ENCODE results near the gene RC3H1. TPM values are rescaled to one million over a fixed set of nuclear protein-coding genes. Genes with fewer than 3 reads are reported as not detected.

RC3H1 gene
- total and polyA plus RNA-seq, 9 of the 15 experiments (the other 6 are each of a cell fraction or from before 2014, with no cell fraction given): 2.4 to 31.7 (median 12.4) TPM

DNA sequence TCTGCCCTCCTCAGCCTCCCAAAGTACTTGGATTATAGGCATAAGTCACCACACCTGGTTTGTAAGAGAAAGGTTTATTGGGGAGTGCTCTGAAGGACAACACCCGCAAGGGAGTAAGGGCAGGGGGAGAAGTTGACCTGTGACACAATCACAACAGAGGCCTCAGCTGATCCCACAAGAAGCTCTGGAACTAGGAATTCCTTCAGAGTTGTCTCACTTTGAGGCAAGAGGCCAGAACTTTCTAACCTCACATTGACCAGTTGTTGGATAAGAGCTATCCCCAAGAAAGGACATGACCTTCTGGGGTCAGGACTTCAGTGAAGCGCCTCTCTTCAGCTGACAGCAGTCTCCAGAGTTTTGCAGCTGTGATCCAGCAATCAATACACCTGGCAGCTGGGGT, 27.4 kb upstream of the RC3H1 start:
- ATAC-seq: no peak
- ChIA-PET CTCF (ENCODE audit: low intra/inter-chr PET ratio) (no interaction called here), POLR2A (interaction anchor here (0.6 to 2.1 kb wide), 5 partner anchors 9 to 181 kb away, joined by 3 to 8 read pairs (median 4); partner anchors contain the start of genes RC3H1 and ZBTB37)
- no peak for FAIRE-seq
- no peaks in the 10 kb centered on the region for H3K9me1 ChIP-seq (ENCODE audit: control insufficient read depth, insufficient read depth, low read length)
- H3K27me3 ChIP-seq (ENCODE audit: control insufficient read depth in 2 of 2, insufficient read depth in 2 of 2, low read length in 2 of 2): no peaks in the 10 kb centered on the region
- no peak for DNase-seq (ENCODE audit: extremely low read depth in 1 of 4, low spot score in 3 of 4)
- H3K9ac ChIP-seq (ENCODE audit: insufficient read depth in 1 of 2, low read depth in 2 of 2, low read length in 2 of 2): no peak overlapping the region
- no peak overlapping the region for H3K4me2 ChIP-seq (ENCODE audit: insufficient read depth, low read length)
- H3K9me3 ChIP-seq (replicated peaks; ENCODE audit: control insufficient read depth, insufficient read depth, low read depth, low read length): no peaks in the 10 kb centered on the region
- 39% methylated on average over 2 of the region's 2 CpGs for WGBS (ENCODE audit: insufficient coverage, low coverage, missing lambda C conversion rate)
- BruUV-seq (replicated peaks): no TSS peak
- no peak overlapping the region for H3K27ac ChIP-seq (ENCODE audit: extremely low read depth, low read depth, low read length)
- no peaks in the 10 kb centered on the region for H3K79me2 ChIP-seq (ENCODE audit: control insufficient read depth, insufficient read depth, low read length)
- H3K4me3 ChIP-seq: no peak overlapping the region
- H3K4me1 ChIP-seq (replicated peaks in 1 of 2; ENCODE audit: control insufficient read depth in 2 of 2, insufficient read depth in 2 of 2, low read length in 2 of 2): no peaks in the 10 kb centered on the region
- in situ Hi-C loops (cut with MboI) (no loop called here), intact Hi-C loops (cut with micrococcal nuclease) (no loop called here)
- H2AFZ ChIP-seq (ENCODE audit: low read depth, low read length): no peak overlapping the region
- no peaks in the 10 kb centered on the region for H4K20me1 ChIP-seq (replicated peaks; ENCODE audit: control insufficient read depth, insufficient read depth, low read length)
- H3K36me3 ChIP-seq (ENCODE audit: control insufficient read depth, insufficient read depth, low read length): no peaks in the 10 kb centered on the region
- TF ChIP-seq BCLAF1 (IDR thresholded peaks at IDR 0.05; ENCODE audit: borderline replicate concordance in 1 of 2, control insufficient read depth in 1 of 2, low read depth in 2 of 2, low read length in 1 of 2) (no peak), ZNF77 (CRISPR knock-in tag; IDR thresholded peaks at IDR 0.05) (no peak), POLR3A (IDR thresholded peaks at IDR 0.05; ENCODE audit: borderline replicate concordance, extremely low read depth, insufficient read depth, insufficient read length) (no peak), ZC3H11A (IDR thresholded peaks at IDR 0.05; ENCODE audit: low read depth, low read length) (no peak), HDGF (IDR thresholded peaks at IDR 0.05) (no peak), DEAF1 (CRISPR knock-in tag; IDR thresholded peaks at IDR 0.05) (no peak), RBM39 (optimal IDR thresholded peaks at IDR 0.05; ENCODE audit: low read depth, low read length) (no peak), NCOA6 (IDR thresholded peaks at IDR 0.05) (no peak), KDM5B (IDR thresholded peaks at IDR 0.05; ENCODE audit: insufficient replicate concordance, low read depth, low read length) (no peak), LARP7 (IDR thresholded peaks at IDR 0.05) (no peak), TFAM (CRISPR knock-in tag; conservative IDR thresholded peaks at IDR 0.05) (no peak), ZNF23 (CRISPR knock-in tag; IDR thresholded peaks at IDR 0.05) (no peak), TOE1 (IDR thresholded peaks at IDR 0.05; ENCODE audit: borderline replicate concordance) (no peak), TOE1 (CRISPR knock-in tag; IDR thresholded peaks at IDR 0.05; ENCODE audit: borderline replicate concordance, low read depth) (no peak)
- TF ChIP-seq, protein P1, sequence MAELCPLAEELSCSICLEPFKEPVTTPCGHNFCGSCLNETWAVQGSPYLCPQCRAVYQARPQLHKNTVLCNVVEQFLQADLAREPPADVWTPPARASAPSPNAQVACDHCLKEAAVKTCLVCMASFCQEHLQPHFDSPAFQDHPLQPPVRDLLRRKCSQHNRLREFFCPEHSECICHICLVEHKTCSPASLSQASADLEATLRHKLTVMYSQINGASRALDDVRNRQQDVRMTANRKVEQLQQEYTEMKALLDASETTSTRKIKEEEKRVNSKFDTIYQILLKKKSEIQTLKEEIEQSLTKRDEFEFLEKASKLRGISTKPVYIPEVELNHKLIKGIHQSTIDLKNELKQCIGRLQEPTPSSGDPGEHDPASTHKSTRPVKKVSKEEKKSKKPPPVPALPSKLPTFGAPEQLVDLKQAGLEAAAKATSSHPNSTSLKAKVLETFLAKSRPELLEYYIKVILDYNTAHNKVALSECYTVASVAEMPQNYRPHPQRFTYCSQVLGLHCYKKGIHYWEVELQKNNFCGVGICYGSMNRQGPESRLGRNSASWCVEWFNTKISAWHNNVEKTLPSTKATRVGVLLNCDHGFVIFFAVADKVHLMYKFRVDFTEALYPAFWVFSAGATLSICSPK (IDR thresholded peaks at IDR 0.05; ENCODE audit: borderline replicate concordance): no peak
- TF ChIP-seq, protein P2, sequence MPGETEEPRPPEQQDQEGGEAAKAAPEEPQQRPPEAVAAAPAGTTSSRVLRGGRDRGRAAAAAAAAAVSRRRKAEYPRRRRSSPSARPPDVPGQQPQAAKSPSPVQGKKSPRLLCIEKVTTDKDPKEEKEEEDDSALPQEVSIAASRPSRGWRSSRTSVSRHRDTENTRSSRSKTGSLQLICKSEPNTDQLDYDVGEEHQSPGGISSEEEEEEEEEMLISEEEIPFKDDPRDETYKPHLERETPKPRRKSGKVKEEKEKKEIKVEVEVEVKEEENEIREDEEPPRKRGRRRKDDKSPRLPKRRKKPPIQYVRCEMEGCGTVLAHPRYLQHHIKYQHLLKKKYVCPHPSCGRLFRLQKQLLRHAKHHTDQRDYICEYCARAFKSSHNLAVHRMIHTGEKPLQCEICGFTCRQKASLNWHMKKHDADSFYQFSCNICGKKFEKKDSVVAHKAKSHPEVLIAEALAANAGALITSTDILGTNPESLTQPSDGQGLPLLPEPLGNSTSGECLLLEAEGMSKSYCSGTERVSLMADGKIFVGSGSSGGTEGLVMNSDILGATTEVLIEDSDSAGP (CRISPR knock-in tag; IDR thresholded peaks at IDR 0.05): no peak

Data from K562 (cell line).